Putamen (tissue), 1 donor: ENCODE results near the gene CRTAC1.

Source experiments
- DNase-seq: peaks from one replicate; pipeline ENCODE4 v3.0.0-alpha.2; 2016; ENCODE audit warnings: low spot score

Gene CRTAC1

GRCh38 chr10:98030093-98030821, at the start of gene CRTAC1:
Gene CRTAC1 (minus strand): TSS chr10:98030621. CDS start chr10:98030472, 149 bp downstream.
- peak; percentile 82 for DNase-seq

- DNase-seq, result no peak
Measured at GRCh38 chr10:98078774-98079173, 48.4 kb upstream of the CRTAC1 start.

GRCh38 chr10:98077223-98077622, 46.8 kb upstream of the CRTAC1 start:
- no peak for DNase-seq

GRCh38 chr10:98076086-98076485, 45.7 kb upstream of the CRTAC1 start:
- DNase-seq, result no peak

GRCh38 chr10:98074315-98074911, 44.0 kb upstream of the CRTAC1 start:
- DNase-seq, result no peak

GRCh38 chr10:98067165-98067564, 36.7 kb upstream of the CRTAC1 start:
- no peak for DNase-seq

- DNase-seq, result no peak
Measured at GRCh38 chr10:98063740-98064027, 33.3 kb upstream of the CRTAC1 start.

GRCh38 chr10:98062424-98062823, 32.0 kb upstream of the CRTAC1 start:
- DNase-seq, result no peak

GRCh38 chr10:98060079-98060478, 29.7 kb upstream of the CRTAC1 start:
- DNase-seq, result no peak

- no peak for DNase-seq
Measured at GRCh38 chr10:98058295-98058694, 27.9 kb upstream of the CRTAC1 start.

- DNase-seq, result no peak
Measured at GRCh38 chr10:98055841-98056516, 25.6 kb upstream of the CRTAC1 start.

GRCh38 chr10:98047009-98047741, 16.8 kb upstream of the CRTAC1 start:
- peak; percentile 81 for DNase-seq

- peak; percentile 50 for DNase-seq
Measured at GRCh38 chr10:98045785-98046389, 15.5 kb upstream of the CRTAC1 start.

GRCh38 chr10:98041352-98042043, 11.1 kb upstream of the CRTAC1 start:
- peak; percentile 63 for DNase-seq

- DNase-seq, result no peak
Measured at GRCh38 chr10:98039690-98040381, 9.4 kb upstream of the CRTAC1 start.

- no peak for DNase-seq
Measured at GRCh38 chr10:98038288-98038687, 7.9 kb upstream of the CRTAC1 start.

- DNase-seq, result no peak
Measured at GRCh38 chr10:98035599-98035998, 5.2 kb upstream of the CRTAC1 start.

- no peak for DNase-seq
Measured at GRCh38 chr10:98033515-98033914, 3.1 kb upstream of the CRTAC1 start.

GRCh38 chr10:98031440-98031839, 1.0 kb upstream of the CRTAC1 start:
- DNase-seq, result no peak

GRCh38 chr10:98030991-98031431, 590 bp upstream of the CRTAC1 start:
- DNase-seq, result no peak
